HCT116 (cell line): ENCODE data around the gene ZHX3. TPM values are rescaled to one million over a fixed set of nuclear protein-coding genes. Genes with fewer than 3 reads are reported as not detected.

Experiments
- ATAC-seq: fragments of 200-7000 bp; cut with Tn5 transposase; 2 replicates; pipeline ENCODE4 v1.9.1; 2020; ENCODE audit warnings: mild to moderate bottlenecking, moderate library complexity
- BruUV-seq: library from RNA; stranded (reverse); fragments of 400-500 nt; replicated peaks from 2 replicates; lab custom pipeline; 2021; lab: Mats Ljungman, UMichigan
- CTCF ChIA-PET: fragments of 300-600 bp; sonication (Branson Sonifier 250); formaldehyde crosslinking; loops from one replicate; lab custom pipeline; 2021; ENCODE audit warnings: antibody characterized with exemption; lab: Charles Lee
- POLR2A ChIA-PET: fragments of 300-600, 350-600 bp; sonication (Branson Sonifier 250); formaldehyde crosslinking; loops from one replicate; lab custom pipeline; 2021; ENCODE audit warnings: antibody characterized with exemption; lab: Charles Lee
- RAD21 ChIA-PET, 2 experiments: fragments of 300-600 bp; sonication (Branson Sonifier 250); formaldehyde crosslinking; loops; one replicate each; lab custom pipeline; 2023; ENCODE audit warnings: low total read pairs in 2 of 2; ENCODE audit not compliant: uncharacterized antibody in 2 of 2, unreplicated experiment in 2 of 2, low non-redundant PET in 1 of 2; lab: Charles Lee
- DNase-seq: peaks from one replicate; pipeline ENCODE4 v3.0.0-alpha.2; 2010; ENCODE audit warnings: low read depth, low spot score
- H2AFZ ChIP-seq: fragments of 200-600 bp; shearing (Covaris generic), sonication (generic); 2 replicates; pipeline ENCODE4 v1.6.1; 2017; ENCODE audit warnings: low read depth, mixed run types, mixed read lengths, antibody characterized with exemption, low read length; ENCODE audit not compliant: poor library complexity, severe bottlenecking
- H3K27ac ChIP-seq: 2 replicates; pipeline ENCODE4 v1.5.1; 2012; ENCODE audit warnings: low read depth, low read length
- H3K27me3 ChIP-seq: fragments of 200-600 bp; sonication (generic); 2 replicates; pipeline ENCODE4 v1.6.1; 2016; ENCODE audit warnings: mixed run types, low read length, mixed read lengths; ENCODE audit not compliant: insufficient read depth
- H3K36me3 ChIP-seq, 2 experiments: fragments of 200-500 bp in 1 of 2; fragments of 200-600 bp in 1 of 2; sonication (Bioruptor generic) in 1 of 2; sonication (generic) in 1 of 2; 2 replicates each; pipeline versions ENCODE4 v1.5.1 to v1.6.1; 2014 to 2016; ENCODE audit warnings: low read length in 2 of 2, inconsistent platforms in 1 of 2, mixed read lengths in 1 of 2, mixed run types in 1 of 2; ENCODE audit not compliant: insufficient read depth in 2 of 2, control insufficient read depth in 1 of 2
- H3K4me1 ChIP-seq, 2 experiments: fragments of 200-600 bp in 1 of 2; sonication (generic) in 1 of 2; 2 replicates each; pipeline versions ENCODE4 v1.5.1 to v1.6.1; 2012 to 2017; ENCODE audit warnings: low read length in 2 of 2, inconsistent platforms in 1 of 2, mild to moderate bottlenecking in 1 of 2, mixed read lengths in 1 of 2, mixed run types in 1 of 2, moderate library complexity in 1 of 2; ENCODE audit not compliant: insufficient read depth in 2 of 2, control insufficient read depth in 1 of 2
- H3K4me2 ChIP-seq: fragments of 200-600 bp; sonication (generic); 2 replicates; pipeline ENCODE4 v1.6.1; 2017; ENCODE audit warnings: mixed run types, low read length, mixed read lengths
- H3K4me3 ChIP-seq, 2 experiments: fragments of 200-600 bp in 1 of 2; sonication (generic) in 1 of 2; replicated peaks in 1 of 2; 2 replicates each; pipeline ENCODE4 v1.5.1; 2011 to 2016; ENCODE audit warnings: low read length in 2 of 2, control low read depth in 1 of 2, low read depth in 1 of 2, mild to moderate bottlenecking in 1 of 2, mixed read lengths in 1 of 2, mixed run types in 1 of 2
- H3K79me2 ChIP-seq: fragments of 200-600 bp; sonication (generic); 2 replicates; pipeline ENCODE4 v1.6.1; 2017; ENCODE audit warnings: mild to moderate bottlenecking, mixed run types, low read length, moderate library complexity, mixed read lengths; ENCODE audit not compliant: insufficient read depth
- H3K9ac ChIP-seq: fragments of 200-600 bp; sonication (generic); 2 replicates; pipeline ENCODE4 v1.6.1; 2016; ENCODE audit warnings: low read length, mixed read lengths
- H3K9me2 ChIP-seq: fragments of 200-600 bp; sonication (generic), shearing (Covaris generic); 2 replicates; pipeline ENCODE4 v1.6.1; 2017; ENCODE audit warnings: mixed run types, mild to moderate bottlenecking, moderate library complexity; ENCODE audit not compliant: insufficient read depth
- H3K9me3 ChIP-seq, 2 experiments: fragments of 200-500 bp in 1 of 2; fragments of 200-600 bp in 1 of 2; sonication (Bioruptor generic) in 1 of 2; sonication (generic) in 1 of 2; 2 replicates each; pipeline ENCODE4 v1.6.1; 2014 to 2017; ENCODE audit warnings: low read length in 2 of 2, mixed read lengths in 2 of 2, inconsistent platforms in 1 of 2, low read depth in 1 of 2, mild to moderate bottlenecking in 1 of 2, mixed run types in 1 of 2, moderate library complexity in 1 of 2; ENCODE audit not compliant: control insufficient read depth in 1 of 2, insufficient read depth in 1 of 2
- H4K20me1 ChIP-seq: fragments of 200-600 bp; sonication (generic), shearing (Covaris generic); 2 replicates; pipeline ENCODE4 v1.6.1; 2017; ENCODE audit warnings: mixed run types, mild to moderate bottlenecking, moderate library complexity; ENCODE audit not compliant: insufficient read depth
- CEBPB ChIP-seq: IDR thresholded peaks from 2 replicates; pipeline ENCODE4 v1.6.1; 2012; ENCODE audit warnings: low read depth
- EZH2phosphoT487 ChIP-seq: fragments of 200-600 bp; IDR thresholded peaks from 2 replicates; pipeline ENCODE4 v1.6.1; 2018; ENCODE audit warnings: antibody characterized with exemption, borderline replicate concordance
- FOSL1 ChIP-seq: IDR thresholded peaks from 2 replicates; pipeline ENCODE4 v1.6.1; 2012; ENCODE audit warnings: low read depth
- RAD21 ChIP-seq: IDR thresholded peaks from 2 replicates; pipeline ENCODE4 v1.6.1; 2012; ENCODE audit warnings: low read depth, mild to moderate bottlenecking
- SIN3A ChIP-seq: IDR thresholded peaks from 2 replicates; pipeline ENCODE4 v1.6.1; 2012; ENCODE audit warnings: low read depth
- SRF ChIP-seq: IDR thresholded peaks from 2 replicates; pipeline ENCODE4 v1.6.1; 2012; ENCODE audit warnings: low read depth
- intact Hi-C: fragments of 100-400 bp; cut with micrococcal nuclease; formaldehyde crosslinking; loops from 2 replicates; pipeline ENCODE4 v1.10.0; 2022
- total RNA-seq: library from RNA; stranded (reverse); gene quantifications from one replicate; pipeline ENCODE4 v1.2.1, GENCODE V29; 2021; ENCODE audit not compliant: unreplicated experiment
- TF ChIP-seq, protein P1 (sequence below), 3 experiments: fragments of 200-600 bp in 1 of 3; sonication (generic) in 1 of 3; IDR thresholded peaks in 2 of 3; conservative IDR thresholded peaks in 1 of 3; 2 replicates each; pipeline ENCODE4 v1.5.1; 2012 to 2017; ENCODE audit warnings: low read depth in 2 of 3, low read length in 2 of 3, antibody characterized with exemption in 1 of 3, borderline replicate concordance in 1 of 3, control low read depth in 1 of 3, mild to moderate bottlenecking in 1 of 3, mixed read lengths in 1 of 3, mixed run types in 1 of 3, moderate library complexity in 1 of 3; ENCODE audit not compliant: insufficient read depth in 1 of 3
- TF ChIP-seq, protein P2 (sequence below): IDR thresholded peaks from 2 replicates; pipeline ENCODE4 v1.6.1; 2012
- TF ChIP-seq, protein P3 (sequence below): IDR thresholded peaks from 2 replicates; pipeline ENCODE4 v1.6.1; 2011; ENCODE audit warnings: mild to moderate bottlenecking, low read length, moderate library complexity; ENCODE audit not compliant: insufficient replicate concordance; ENCODE audit errors: extremely low read depth
- TF ChIP-seq, protein P4 (sequence below): IDR thresholded peaks from 2 replicates; pipeline ENCODE4 v1.6.1; 2012

ZHX3 gene
- total RNA-seq, 1 experiment from 2014 or later, result 13.3 TPM

DNA sequence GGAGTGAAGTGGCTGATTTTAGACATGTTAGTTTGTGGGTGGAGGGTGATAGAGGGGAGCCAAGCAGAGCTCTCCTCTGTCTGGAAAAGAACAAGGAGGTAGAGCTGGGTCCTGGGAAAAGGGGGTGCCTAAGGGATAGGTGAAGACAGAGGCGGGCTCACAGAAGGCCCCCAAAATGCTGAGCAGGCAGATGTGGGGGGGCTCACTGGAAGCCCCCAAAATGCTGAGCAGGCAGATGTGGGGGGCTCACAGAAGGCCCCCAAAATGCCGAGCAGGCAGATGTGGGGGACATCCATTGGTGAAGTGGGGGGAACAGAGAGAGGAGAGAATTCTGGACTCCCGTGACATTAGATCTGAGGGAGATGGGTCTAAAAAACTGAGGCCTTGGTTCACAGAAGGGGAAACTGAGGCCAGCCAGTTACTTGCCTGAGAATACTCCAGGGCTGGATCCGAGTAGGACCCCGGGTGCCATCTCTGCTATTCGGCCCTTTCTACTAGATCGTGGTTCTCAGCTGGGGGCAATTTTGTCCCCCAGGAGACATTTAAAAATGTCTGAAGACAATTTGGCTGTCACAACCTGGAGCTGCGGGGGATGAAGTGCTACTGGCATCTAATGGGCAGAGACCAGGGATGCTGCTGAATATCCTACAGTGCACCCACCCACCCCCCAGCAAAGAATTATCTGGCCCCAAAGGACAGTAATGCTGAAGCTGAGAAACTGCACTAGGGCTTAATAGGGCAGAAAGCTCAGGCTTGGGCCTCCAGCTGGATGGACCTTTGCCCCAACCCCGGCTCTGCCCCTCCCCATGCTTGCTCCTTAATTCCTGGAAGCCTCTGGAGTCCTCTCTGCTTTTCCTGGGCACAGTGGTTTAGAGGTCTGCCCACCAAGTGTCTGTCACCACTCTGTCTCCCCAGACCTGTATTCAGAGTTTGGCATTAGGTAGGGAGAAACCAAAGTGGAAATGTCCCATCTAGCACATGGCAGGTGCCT lies 25.2 kb upstream of the ZHX3 start:
- H3K4me1 ChIP-seq, result peaks cover 6 to 21% of the 10 kb centered on the region in 2 experiments; a peak in 3 of 4 replicates
- no peak overlapping the region for H3K4me3 ChIP-seq
- ATAC-seq (no peak), DNase-seq (no peak)
- no peak overlapping the region for H2AFZ ChIP-seq
- no peaks in the 10 kb centered on the region for H3K9me2 ChIP-seq
- H3K4me2 ChIP-seq, result no peak overlapping the region; the same call in 1 of the 2 replicates
- H3K9ac ChIP-seq, result no peak overlapping the region
- no peak overlapping the region for H3K27ac ChIP-seq
- no peaks in the 10 kb centered on the region for H4K20me1 ChIP-seq
- no peaks in the 10 kb centered on the region for H3K9me3 ChIP-seq
- intact Hi-C loops, result no loop called here
- POLR2A ChIA-PET, result no interaction called here
- H3K27me3 ChIP-seq, result no peaks in the 10 kb centered on the region
- no TSS peak for BruUV-seq
- CTCF ChIA-PET, result interaction anchor here (1.2 kb wide), 1 partner anchor 170 kb away, joined by 3 read pairs; no protein-coding TSS in a partner anchor
- RAD21 ChIA-PET, result no interaction called here
- no peaks in the 10 kb centered on the region; the same call in 1 of the 2 replicates for H3K79me2 ChIP-seq
- H3K36me3 ChIP-seq, result no peaks in the 10 kb centered on the region; a peak in 1 of 4 replicates
- no peak for TF ChIP-seq RAD21
- TF ChIP-seq, protein P1, sequence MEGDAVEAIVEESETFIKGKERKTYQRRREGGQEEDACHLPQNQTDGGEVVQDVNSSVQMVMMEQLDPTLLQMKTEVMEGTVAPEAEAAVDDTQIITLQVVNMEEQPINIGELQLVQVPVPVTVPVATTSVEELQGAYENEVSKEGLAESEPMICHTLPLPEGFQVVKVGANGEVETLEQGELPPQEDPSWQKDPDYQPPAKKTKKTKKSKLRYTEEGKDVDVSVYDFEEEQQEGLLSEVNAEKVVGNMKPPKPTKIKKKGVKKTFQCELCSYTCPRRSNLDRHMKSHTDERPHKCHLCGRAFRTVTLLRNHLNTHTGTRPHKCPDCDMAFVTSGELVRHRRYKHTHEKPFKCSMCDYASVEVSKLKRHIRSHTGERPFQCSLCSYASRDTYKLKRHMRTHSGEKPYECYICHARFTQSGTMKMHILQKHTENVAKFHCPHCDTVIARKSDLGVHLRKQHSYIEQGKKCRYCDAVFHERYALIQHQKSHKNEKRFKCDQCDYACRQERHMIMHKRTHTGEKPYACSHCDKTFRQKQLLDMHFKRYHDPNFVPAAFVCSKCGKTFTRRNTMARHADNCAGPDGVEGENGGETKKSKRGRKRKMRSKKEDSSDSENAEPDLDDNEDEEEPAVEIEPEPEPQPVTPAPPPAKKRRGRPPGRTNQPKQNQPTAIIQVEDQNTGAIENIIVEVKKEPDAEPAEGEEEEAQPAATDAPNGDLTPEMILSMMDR (IDR thresholded peaks at IDR 0.05 in 2 of 3, conservative IDR thresholded peaks at IDR 0.05 in 1 of 3; ENCODE audit: borderline replicate concordance in 1 of 3, insufficient read depth in 1 of 3, low read depth in 2 of 3, low read length in 2 of 3), result no peak
- no peak for TF ChIP-seq SRF
- TF ChIP-seq, protein P2, sequence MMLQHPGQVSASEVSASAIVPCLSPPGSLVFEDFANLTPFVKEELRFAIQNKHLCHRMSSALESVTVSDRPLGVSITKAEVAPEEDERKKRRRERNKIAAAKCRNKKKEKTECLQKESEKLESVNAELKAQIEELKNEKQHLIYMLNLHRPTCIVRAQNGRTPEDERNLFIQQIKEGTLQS, result no peak
- TF ChIP-seq, protein P3, sequence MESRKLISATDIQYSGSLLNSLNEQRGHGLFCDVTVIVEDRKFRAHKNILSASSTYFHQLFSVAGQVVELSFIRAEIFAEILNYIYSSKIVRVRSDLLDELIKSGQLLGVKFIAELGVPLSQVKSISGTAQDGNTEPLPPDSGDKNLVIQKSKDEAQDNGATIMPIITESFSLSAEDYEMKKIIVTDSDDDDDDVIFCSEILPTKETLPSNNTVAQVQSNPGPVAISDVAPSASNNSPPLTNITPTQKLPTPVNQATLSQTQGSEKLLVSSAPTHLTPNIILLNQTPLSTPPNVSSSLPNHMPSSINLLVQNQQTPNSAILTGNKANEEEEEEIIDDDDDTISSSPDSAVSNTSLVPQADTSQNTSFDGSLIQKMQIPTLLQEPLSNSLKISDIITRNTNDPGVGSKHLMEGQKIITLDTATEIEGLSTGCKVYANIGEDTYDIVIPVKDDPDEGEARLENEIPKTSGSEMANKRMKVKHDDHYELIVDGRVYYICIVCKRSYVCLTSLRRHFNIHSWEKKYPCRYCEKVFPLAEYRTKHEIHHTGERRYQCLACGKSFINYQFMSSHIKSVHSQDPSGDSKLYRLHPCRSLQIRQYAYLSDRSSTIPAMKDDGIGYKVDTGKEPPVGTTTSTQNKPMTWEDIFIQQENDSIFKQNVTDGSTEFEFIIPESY, result no peak
- TF ChIP-seq SIN3A, result no peak
- TF ChIP-seq EZH2phosphoT487, result no peak
- TF ChIP-seq CEBPB, result no peak
- TF ChIP-seq, protein P4, sequence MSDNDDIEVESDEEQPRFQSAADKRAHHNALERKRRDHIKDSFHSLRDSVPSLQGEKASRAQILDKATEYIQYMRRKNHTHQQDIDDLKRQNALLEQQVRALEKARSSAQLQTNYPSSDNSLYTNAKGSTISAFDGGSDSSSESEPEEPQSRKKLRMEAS, result no peak
- no peak for TF ChIP-seq FOSL1
